LNCaP clone FGC (cell line): ENCODE data around the gene ATP5PD.
"Not testable (repeated sequence)": the region's sequence is repeated elsewhere in the genome, so short reads cannot be mapped to it uniquely, and the experiment has no call there.

Experiments
- DNase-seq: peaks from one replicate; pipeline ENCODE4 v3.0.0-alpha.2; 2011; ENCODE audit warnings: low read depth
- H3K4me3 ChIP-seq: 2 replicates; pipeline ENCODE4 v1.5.1; 2011; ENCODE audit warnings: mild to moderate bottlenecking, low read depth, low read length, control low read depth
- TF ChIP-seq, protein P1 (sequence below): IDR thresholded peaks from 2 replicates; pipeline ENCODE4 v1.5.1; 2012; ENCODE audit warnings: mild to moderate bottlenecking; ENCODE audit not compliant: control insufficient read depth, insufficient read depth; ENCODE audit errors: extremely low read depth

ATP5PD gene

DNA sequence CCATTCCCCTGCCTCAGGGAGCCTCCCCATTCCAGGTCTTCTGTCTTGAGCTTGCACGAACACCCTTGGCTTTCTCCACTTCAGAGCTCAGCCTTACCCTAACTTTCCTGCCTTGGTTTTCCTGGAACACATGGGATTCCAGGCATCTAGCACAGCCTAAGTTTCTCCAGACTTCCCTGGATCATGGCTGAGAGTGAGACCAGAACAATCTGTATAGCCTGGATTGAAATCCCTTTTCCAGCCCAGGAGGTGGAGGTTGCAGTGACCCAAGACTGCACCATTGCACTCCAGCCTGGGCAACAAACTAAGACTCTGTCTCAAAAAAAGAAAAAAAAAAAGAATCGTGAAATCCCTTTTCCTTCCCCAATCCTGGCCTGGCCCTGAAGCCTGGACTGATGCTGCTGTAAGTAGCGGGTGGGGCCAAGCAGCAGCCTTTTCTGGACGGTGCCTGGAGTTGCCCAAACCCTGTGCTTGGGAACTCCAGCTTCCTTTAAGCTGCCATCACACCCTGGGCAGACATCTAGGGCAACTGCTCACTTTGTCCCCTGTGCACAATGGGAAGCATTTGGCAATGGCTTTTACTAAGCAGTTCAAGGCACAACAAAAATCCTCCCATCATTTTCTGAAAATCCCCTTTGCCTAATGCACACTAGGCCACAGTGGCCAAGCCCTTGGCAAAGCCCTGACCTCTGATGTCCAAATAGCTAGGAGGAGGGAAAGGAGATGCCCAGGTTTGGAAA, 29.0 kb upstream of the ATP5PD start:
- H3K4me3 ChIP-seq = no peak overlapping the region
- no peak for DNase-seq
- TF ChIP-seq, protein P1, sequence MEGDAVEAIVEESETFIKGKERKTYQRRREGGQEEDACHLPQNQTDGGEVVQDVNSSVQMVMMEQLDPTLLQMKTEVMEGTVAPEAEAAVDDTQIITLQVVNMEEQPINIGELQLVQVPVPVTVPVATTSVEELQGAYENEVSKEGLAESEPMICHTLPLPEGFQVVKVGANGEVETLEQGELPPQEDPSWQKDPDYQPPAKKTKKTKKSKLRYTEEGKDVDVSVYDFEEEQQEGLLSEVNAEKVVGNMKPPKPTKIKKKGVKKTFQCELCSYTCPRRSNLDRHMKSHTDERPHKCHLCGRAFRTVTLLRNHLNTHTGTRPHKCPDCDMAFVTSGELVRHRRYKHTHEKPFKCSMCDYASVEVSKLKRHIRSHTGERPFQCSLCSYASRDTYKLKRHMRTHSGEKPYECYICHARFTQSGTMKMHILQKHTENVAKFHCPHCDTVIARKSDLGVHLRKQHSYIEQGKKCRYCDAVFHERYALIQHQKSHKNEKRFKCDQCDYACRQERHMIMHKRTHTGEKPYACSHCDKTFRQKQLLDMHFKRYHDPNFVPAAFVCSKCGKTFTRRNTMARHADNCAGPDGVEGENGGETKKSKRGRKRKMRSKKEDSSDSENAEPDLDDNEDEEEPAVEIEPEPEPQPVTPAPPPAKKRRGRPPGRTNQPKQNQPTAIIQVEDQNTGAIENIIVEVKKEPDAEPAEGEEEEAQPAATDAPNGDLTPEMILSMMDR = no peak

DNA sequence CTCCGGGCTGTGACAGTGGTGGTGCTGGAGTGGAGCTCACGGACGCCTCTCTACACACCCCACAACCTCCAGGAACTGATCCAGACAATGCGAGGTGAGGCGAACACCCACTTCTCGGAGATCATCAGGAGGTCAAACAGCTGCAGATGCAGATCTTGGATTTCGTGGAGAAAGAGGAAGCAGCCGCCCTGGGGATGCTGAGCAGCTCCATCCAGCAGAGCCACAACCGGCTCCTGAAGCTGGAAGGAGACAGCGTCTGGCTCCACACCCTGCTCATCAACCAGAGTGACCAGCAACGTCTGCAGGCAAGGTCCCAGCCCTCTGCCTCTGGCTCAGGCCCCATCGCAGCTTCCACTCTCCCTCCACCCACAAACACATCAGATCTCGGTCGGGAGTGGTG, 27.8 kb upstream of the ATP5PD start:
- TF ChIP-seq, protein P1 = no peak
- DNase-seq = no peak
- no peak overlapping the region for H3K4me3 ChIP-seq

GRCh38 chr17:75073618-75074047, 26.9 kb upstream of the ATP5PD start:
- no peak for DNase-seq
- H3K4me3 ChIP-seq = no peak overlapping the region
- TF ChIP-seq, protein P1 = no peak

GRCh38 chr17:75072909-75073308, 26.1 kb upstream of the ATP5PD start:
- DNase-seq, H3K4me3 ChIP-seq: not testable (repeated sequence)

- H3K4me3 ChIP-seq, DNase-seq: not testable (repeated sequence)
These were observed 24.9 kb upstream of the ATP5PD start for GRCh38 chr17:75071478-75072271.

GRCh38 chr17:75069783-75070182, 23.0 kb upstream of the ATP5PD start:
- no peak overlapping the region for H3K4me3 ChIP-seq
- TF ChIP-seq, protein P1 = peak; percentile 41
- DNase-seq = no peak

DNA sequence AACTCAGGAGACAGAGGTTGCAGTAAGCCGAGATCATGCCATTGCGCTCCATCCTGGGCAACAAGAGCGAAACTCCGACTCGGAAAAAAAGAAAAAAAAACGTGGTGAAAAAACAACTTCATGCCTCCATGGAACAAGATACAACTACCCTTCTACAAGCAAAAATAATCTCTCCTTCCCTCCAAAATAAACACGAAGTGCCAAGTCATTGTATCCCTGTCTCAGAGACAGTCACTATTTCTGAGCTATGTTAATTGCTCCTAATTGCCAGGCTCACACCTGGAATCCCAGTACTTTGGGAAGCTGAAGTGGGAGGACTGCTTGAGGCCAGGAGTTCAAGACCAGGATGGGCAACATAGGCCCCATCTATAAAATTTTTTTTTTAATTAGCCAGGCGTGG, 22.0 kb upstream of the ATP5PD start:
- no peak overlapping the region for H3K4me3 ChIP-seq
- TF ChIP-seq, protein P1 = no peak
- DNase-seq = no peak

GRCh38 chr17:75067856-75068255, 21.1 kb upstream of the ATP5PD start:
- H3K4me3 ChIP-seq = no peak overlapping the region
- no peak for DNase-seq

More at GRCh38 chr17:75067856-75068255, 21.1 kb upstream of the ATP5PD start:
- TF ChIP-seq, protein P1 = no peak
